Measurements from ENCODE around the gene WARS2.

WARS2 gene

GRCh38 chr1:119091618-119092017 lies 48.8 kb downstream of the WARS2 start:
- H3K27ac Mint-ChIP-seq, result no peak overlapping the region
- no peaks in the 10 kb centered on the region for H3K27me3 Mint-ChIP-seq
- peak overlapping the region in 1 of 2 donors; percentile 33 for H3K4me3 Mint-ChIP-seq
- no peak for DNase-seq
- no peak for ATAC-seq (replicated peaks)
- H3K36me3 Mint-ChIP-seq (ENCODE audit: insufficient read depth), result no peaks in the 10 kb centered on the region
- peaks cover 0 to 5% of the 10 kb centered on the region in 2 donors for H3K9me3 Mint-ChIP-seq
- peaks cover 3% of the 10 kb centered on the region in 2 donors for H3K4me1 Mint-ChIP-seq (ENCODE audit: low read depth in 2 of 2)

- no peak for DNase-seq
- Mint-ChIP-seq H3K4me3 (no peak overlapping the region), H3K27me3 (no peaks in the 10 kb centered on the region), H3K4me1 (ENCODE audit: low read depth in 2 of 2) (peaks cover 3 to 7% of the 10 kb centered on the region in 2 donors), H3K36me3 (ENCODE audit: insufficient read depth) (no peaks in the 10 kb centered on the region), H3K27ac (no peak overlapping the region), H3K9me3 (peaks cover 0 to 11% of the 10 kb centered on the region in 2 donors)
- ATAC-seq (replicated peaks), result no peak
These were observed 50.2 kb downstream of the WARS2 start for GRCh38 chr1:119090250-119090649.

GRCh38 chr1:119086830-119087229 lies 53.6 kb downstream of the WARS2 start:
- Mint-ChIP-seq H3K9me3 (peaks cover 0 to 15% of the 10 kb centered on the region in 2 donors), H3K4me3 (no peak overlapping the region), H3K27me3 (no peaks in the 10 kb centered on the region), H3K36me3 (ENCODE audit: insufficient read depth) (no peaks in the 10 kb centered on the region), H3K4me1 (ENCODE audit: low read depth in 2 of 2) (peaks cover 4 to 9% of the 10 kb centered on the region in 2 donors), H3K27ac (no peak overlapping the region)
- DNase-seq, result no peak
- ATAC-seq (replicated peaks), result no peak

- no peaks in the 10 kb centered on the region for H3K27me3 Mint-ChIP-seq
- H3K36me3 Mint-ChIP-seq (ENCODE audit: insufficient read depth), result no peaks in the 10 kb centered on the region
- peaks cover 0 to 15% of the 10 kb centered on the region in 2 donors for H3K9me3 Mint-ChIP-seq
- peaks cover 4 to 9% of the 10 kb centered on the region in 2 donors for H3K4me1 Mint-ChIP-seq (ENCODE audit: low read depth in 2 of 2)
- H3K4me3 Mint-ChIP-seq, result no peak overlapping the region
- no peak overlapping the region for H3K27ac Mint-ChIP-seq
- ATAC-seq (replicated peaks), result no peak
- DNase-seq, result no peak
These were observed 55.7 kb downstream of the WARS2 start for GRCh38 chr1:119084798-119085197.

GRCh38 chr1:119083980-119084379 lies 56.5 kb downstream of the WARS2 start:
- no peak for ATAC-seq (replicated peaks)
- Mint-ChIP-seq H3K4me3 (no peak overlapping the region), H3K9me3 (peaks cover 0 to 15% of the 10 kb centered on the region in 2 donors), H3K27ac (no peak overlapping the region), H3K36me3 (ENCODE audit: insufficient read depth) (no peaks in the 10 kb centered on the region), H3K27me3 (no peaks in the 10 kb centered on the region), H3K4me1 (ENCODE audit: low read depth in 2 of 2) (peaks cover 4 to 9% of the 10 kb centered on the region in 2 donors)
- DNase-seq, result no peak

- H3K4me3 Mint-ChIP-seq, result no peak overlapping the region
- H3K27ac Mint-ChIP-seq, result no peak overlapping the region
- no peak for DNase-seq
- ATAC-seq (replicated peaks), result no peak
- H3K9me3 Mint-ChIP-seq, result peaks cover 0 to 15% of the 10 kb centered on the region in 2 donors
- H3K36me3 Mint-ChIP-seq (ENCODE audit: insufficient read depth), result no peaks in the 10 kb centered on the region
- peaks cover 4 to 9% of the 10 kb centered on the region in 2 donors for H3K4me1 Mint-ChIP-seq (ENCODE audit: low read depth in 2 of 2)
- no peaks in the 10 kb centered on the region for H3K27me3 Mint-ChIP-seq
These were observed 57.0 kb downstream of the WARS2 start for GRCh38 chr1:119083479-119083878.

- Mint-ChIP-seq H3K27me3 (no peaks in the 10 kb centered on the region), H3K9me3 (peaks cover 0 to 10% of the 10 kb centered on the region in 2 donors), H3K4me1 (ENCODE audit: low read depth in 2 of 2) (peaks cover 2 to 9% of the 10 kb centered on the region in 2 donors), H3K27ac (no peak overlapping the region), H3K4me3 (no peak overlapping the region), H3K36me3 (ENCODE audit: insufficient read depth) (no peaks in the 10 kb centered on the region)
- DNase-seq (no peak), ATAC-seq (replicated peaks) (no peak)
These were observed 58.8 kb downstream of the WARS2 start for GRCh38 chr1:119081700-119082099.

- ATAC-seq (replicated peaks) (no peak), DNase-seq (no peak)
- Mint-ChIP-seq H3K4me1 (ENCODE audit: low read depth in 2 of 2) (peaks cover 2 to 9% of the 10 kb centered on the region in 2 donors), H3K4me3 (no peak overlapping the region), H3K27ac (no peak overlapping the region), H3K27me3 (no peaks in the 10 kb centered on the region), H3K9me3 (peaks cover 0 to 8% of the 10 kb centered on the region in 2 donors), H3K36me3 (ENCODE audit: insufficient read depth) (no peaks in the 10 kb centered on the region)
These were observed 59.2 kb downstream of the WARS2 start for GRCh38 chr1:119081267-119081666.

GRCh38 chr1:119080586-119080985 lies 59.9 kb downstream of the WARS2 start:
- Mint-ChIP-seq H3K9me3 (peaks cover 0 to 7% of the 10 kb centered on the region in 2 donors), H3K4me1 (ENCODE audit: low read depth in 2 of 2) (peaks cover 2 to 8% of the 10 kb centered on the region in 2 donors)
- no peak for ATAC-seq (replicated peaks)

GRCh38 chr1:119079881-119080280 lies 60.6 kb downstream of the WARS2 start:
- no peaks in the 10 kb centered on the region for H3K27me3 Mint-ChIP-seq
- no peak overlapping the region for H3K27ac Mint-ChIP-seq
- DNase-seq (no peak), ATAC-seq (replicated peaks) (no peak)
- no peaks in the 10 kb centered on the region for H3K9me3 Mint-ChIP-seq
- H3K4me1 Mint-ChIP-seq (ENCODE audit: low read depth in 2 of 2), result peaks cover 0 to 2% of the 10 kb centered on the region in 2 donors
- no peaks in the 10 kb centered on the region for H3K36me3 Mint-ChIP-seq (ENCODE audit: insufficient read depth)
- H3K4me3 Mint-ChIP-seq, result no peak overlapping the region

More at GRCh38 chr1:119080586-119080985, 59.9 kb downstream of the WARS2 start:
- no peak for DNase-seq
- Mint-ChIP-seq H3K27ac (no peak overlapping the region), H3K27me3 (no peaks in the 10 kb centered on the region), H3K4me3 (no peak overlapping the region), H3K36me3 (ENCODE audit: insufficient read depth) (no peaks in the 10 kb centered on the region)

- no peak for ATAC-seq (replicated peaks)
- no peaks in the 10 kb centered on the region for H3K4me1 Mint-ChIP-seq (ENCODE audit: low read depth in 2 of 2)
- no peak overlapping the region for H3K27ac Mint-ChIP-seq
- H3K27me3 Mint-ChIP-seq, result no peaks in the 10 kb centered on the region
- H3K9me3 Mint-ChIP-seq, result peaks cover 0 to 3% of the 10 kb centered on the region in 2 donors
- H3K36me3 Mint-ChIP-seq (ENCODE audit: insufficient read depth), result no peaks in the 10 kb centered on the region
- DNase-seq, result no peak
- no peak overlapping the region for H3K4me3 Mint-ChIP-seq
These were observed 64.8 kb downstream of the WARS2 start for GRCh38 chr1:119075614-119076013.

GRCh38 chr1:119071321-119071720 lies 69.1 kb downstream of the WARS2 start:
- no peaks in the 10 kb centered on the region for H3K36me3 Mint-ChIP-seq (ENCODE audit: insufficient read depth)
- peaks cover 5 to 10% of the 10 kb centered on the region in 2 donors for H3K4me1 Mint-ChIP-seq (ENCODE audit: low read depth in 2 of 2)
- ATAC-seq (replicated peaks), result no peak
- H3K27ac Mint-ChIP-seq, result peak overlapping the region in 1 of 2 donors; percentile 23
- no peak overlapping the region for H3K4me3 Mint-ChIP-seq
- DNase-seq, result no peak
- H3K27me3 Mint-ChIP-seq, result no peaks in the 10 kb centered on the region
- H3K9me3 Mint-ChIP-seq, result peaks cover 0 to 3% of the 10 kb centered on the region in 2 donors

GRCh38 chr1:119069682-119070081 lies 70.8 kb downstream of the WARS2 start:
- H3K36me3 Mint-ChIP-seq (ENCODE audit: insufficient read depth), result peaks cover under 1% of the 10 kb centered on the region
- DNase-seq (no peak), ATAC-seq (replicated peaks) (no peak)

GRCh38 chr1:119068427-119068826 lies 72.0 kb downstream of the WARS2 start:
- ATAC-seq (replicated peaks) (no peak), DNase-seq (no peak)
- no peak overlapping the region for H3K27ac Mint-ChIP-seq
- H3K27me3 Mint-ChIP-seq, result no peaks in the 10 kb centered on the region
- H3K4me1 Mint-ChIP-seq (ENCODE audit: low read depth in 2 of 2), result peaks cover 5 to 10% of the 10 kb centered on the region in 2 donors
- no peak overlapping the region for H3K4me3 Mint-ChIP-seq
- H3K9me3 Mint-ChIP-seq, result peaks cover 0 to 3% of the 10 kb centered on the region in 2 donors
- peaks cover 4% of the 10 kb centered on the region for H3K36me3 Mint-ChIP-seq (ENCODE audit: insufficient read depth)

More at GRCh38 chr1:119069682-119070081, 70.8 kb downstream of the WARS2 start:
- peaks cover 5 to 10% of the 10 kb centered on the region in 2 donors for H3K4me1 Mint-ChIP-seq (ENCODE audit: low read depth in 2 of 2)
- peak overlapping the region; percentile 49 to 82 for H3K27ac Mint-ChIP-seq
- peaks cover 0 to 3% of the 10 kb centered on the region in 2 donors for H3K9me3 Mint-ChIP-seq
- no peaks in the 10 kb centered on the region for H3K27me3 Mint-ChIP-seq
- no peak overlapping the region for H3K4me3 Mint-ChIP-seq
